GM12878 (cell line): Measurements from ENCODE around the gene LRP1B. TPM values are rescaled to one million over a fixed set of nuclear protein-coding genes. Genes with fewer than 3 reads are reported as not detected.
A peak's percentile ranks its signal among the peaks of the same experiment; 100 is the strongest.

Experiments
- ATAC-seq: fragments of 200-7000 bp; cut with Tn5 transposase; 3 replicates; pipeline ENCODE4 v1.9.1; 2020; ENCODE audit warnings: mild to moderate bottlenecking, moderate library complexity
- BruUV-seq: library from RNA; stranded (reverse); fragments of 400-500 nt; replicated peaks from 2 replicates; lab custom pipeline; 2021; lab: Mats Ljungman, UMichigan
- CTCF ChIA-PET: fragments of 300-600 bp; sonication (Branson Sonifier 250); formaldehyde crosslinking; extraction: SDS; loops from one replicate; lab custom pipeline; 2021; ENCODE audit warnings: inconsistent platforms; lab: Yijun Ruan, JAX
- POLR2A ChIA-PET: fragments of 350-600 bp; formaldehyde crosslinking; extraction: SDS; loops from one replicate; lab custom pipeline; 2021; ENCODE audit warnings: inconsistent platforms; lab: Charles Lee
- RAD21 ChIA-PET: fragments of 300-600 bp; sonication (Branson Sonifier 250); formaldehyde crosslinking; loops from one replicate; lab custom pipeline; 2023; ENCODE audit warnings: antibody characterized with exemption; ENCODE audit not compliant: unreplicated experiment; lab: Charles Lee
- SMC1A ChIA-PET: fragments of 300-600 bp; sonication (Branson Sonifier 250); formaldehyde crosslinking; loops from one replicate; lab custom pipeline; 2023; ENCODE audit not compliant: unreplicated experiment, uncharacterized antibody; lab: Charles Lee
- DNase-seq: peaks from one replicate; pipeline ENCODE4 v3.0.0-alpha.2; 2011; ENCODE audit warnings: low read depth, low spot score
- FAIRE-seq: peaks from 3 replicates; lab custom pipeline; 2011; peaks lifted over from hg19 to GRCh38; lab: Jason Lieb, UNC
- H2AFZ ChIP-seq: 2 replicates; pipeline ENCODE4 v1.6.0; 2011; ENCODE audit warnings: low read depth, low read length, control low read depth; ENCODE audit not compliant: control insufficient read depth
- H3K27ac ChIP-seq: 2 replicates; pipeline ENCODE4 v1.5.1; 2011; ENCODE audit warnings: control low read depth; ENCODE audit not compliant: control insufficient read depth, insufficient read depth
- H3K27me3 ChIP-seq, 2 experiments: replicated peaks in 1 of 2; 2 replicates each; pipeline versions ENCODE4 v1.6.0 to v1.6.1; 2011; ENCODE audit warnings: low read length in 1 of 2; ENCODE audit not compliant: control insufficient read depth in 2 of 2, insufficient read depth in 2 of 2
- H3K36me3 ChIP-seq, 2 experiments: 2 replicates each; pipeline ENCODE4 v1.5.1; 2011; ENCODE audit warnings: low read length in 1 of 2; ENCODE audit not compliant: control insufficient read depth in 2 of 2, insufficient read depth in 2 of 2
- H3K4me1 ChIP-seq: 2 replicates; pipeline ENCODE4 v1.6.1; 2011; ENCODE audit warnings: mild to moderate bottlenecking, low read length, moderate library complexity, mixed read lengths; ENCODE audit not compliant: control insufficient read depth, insufficient read depth
- H3K4me2 ChIP-seq: 2 replicates; pipeline ENCODE4 v1.6.0; 2011; ENCODE audit warnings: control low read depth; ENCODE audit not compliant: control insufficient read depth, insufficient read depth
- H3K4me3 ChIP-seq: fragments of 200-600 bp; sonication (generic); 2 replicates; pipeline ENCODE4 v1.5.1; 2016
- H3K79me2 ChIP-seq: 2 replicates; pipeline ENCODE4 v1.6.0; 2011; ENCODE audit warnings: low read length; ENCODE audit not compliant: control insufficient read depth, insufficient read depth
- H3K9ac ChIP-seq: 2 replicates; pipeline ENCODE4 v1.8.0; 2011; ENCODE audit warnings: low read length, control low read depth, mixed read lengths; ENCODE audit not compliant: control insufficient read depth, insufficient read depth
- H3K9me3 ChIP-seq: replicated peaks from 3 replicates; pipeline ENCODE4 v1.5.1; 2011; ENCODE audit warnings: mild to moderate bottlenecking, low read length; ENCODE audit not compliant: control insufficient read depth, insufficient read depth
- H4K20me1 ChIP-seq: 2 replicates; pipeline ENCODE4 v1.6.0; 2011; ENCODE audit not compliant: control insufficient read depth, insufficient read depth
- ATF2 ChIP-seq: IDR thresholded peaks from 2 replicates; pipeline ENCODE4 v1.6.1; 2012; ENCODE audit warnings: low read length, inconsistent platforms
- CUX1 ChIP-seq: IDR thresholded peaks from 2 replicates; pipeline ENCODE4 v1.6.1; 2012; ENCODE audit warnings: improper control_type of control experiment, low read depth, low read length; ENCODE audit not compliant: insufficient replicate concordance
- RELB ChIP-seq: fragments of 450-650 bp; IDR thresholded peaks from 2 replicates; pipeline ENCODE4 v1.6.1; 2017; ENCODE audit warnings: low read depth, mild to moderate bottlenecking, moderate library complexity
- RUNX3 ChIP-seq: IDR thresholded peaks from 2 replicates; pipeline ENCODE4 v1.6.1; 2012; ENCODE audit warnings: low read length, inconsistent platforms
- ZNF384 ChIP-seq: IDR thresholded peaks from 2 replicates; pipeline ENCODE4 v1.6.1; 2012; ENCODE audit warnings: low read depth, mild to moderate bottlenecking, low read length, improper control_type of control experiment, borderline replicate concordance
- WGBS: methylation state at CpG from one replicate; pipeline ENCODE4 v1.1.6; 2016; ENCODE audit warnings: low lambda C conversion rate; ENCODE audit not compliant: insufficient replicate concordance, insufficient coverage; ENCODE audit errors: missing lambda C conversion rate; 5-methylcytosine and 5-hydroxymethylcytosine counted together
- in situ Hi-C: fragments of 300-500 bp; cut with MboI; formaldehyde crosslinking; loops from 9 replicates; pipeline ENCODE4 v1.14.3; 2018; ENCODE audit warnings: mixed read lengths
- intact Hi-C: fragments of 100-400 bp; cut with micrococcal nuclease; formaldehyde crosslinking; loops from one replicate; pipeline ENCODE4 v1.14.2; 2022; ENCODE audit not compliant: unreplicated experiment
- polyA plus RNA-seq, 11 experiments: library from polyadenylated mRNA; depleted of rRNA in 4 of 11; unstranded in 6 of 11; stranded (reverse) in 5 of 11; fragments of >200 nt; fragmentation: Nextera tagmentation in 4 of 11; fragmentation: Illumina TruSeq in 1 of 11; extraction: Ambion mirVana in 4 of 11; extraction: Trizol in 1 of 11; gene quantifications; 1 replicate in 1 of 11; 2 replicates in 10 of 11; pipeline versions ENCODE4 v1.2.1 to v1.2.3, GENCODE V29; 2011 to 2016; ENCODE audit warnings: inconsistent platforms in 2 of 11, missing spikeins in 2 of 11, low read depth in 1 of 11
- total RNA-seq, 4 experiments: library from RNA; depleted of rRNA in 3 of 4; stranded (reverse); fragments of >200 nt in 3 of 4; fragmentation: Illumina TruSeq in 1 of 4; extraction: Trizol in 1 of 4; gene quantifications; 2 replicates each; pipeline versions ENCODE4 v1.2.1 to v1.2.3, GENCODE V29; 2013 to 2021

Gene LRP1B
- total and polyA plus RNA-seq, 10 of the 15 experiments (the other 5 are each of a cell fraction or from before 2014, with no cell fraction given): under 0.01 to 0.06 (median 0.03) TPM; not detected in 5

- TF ChIP-seq CUX1: no peak
Observed at GRCh38 chr2:141534666-141535362, 596.0 kb downstream of the LRP1B start (continued).

- Histone ChIP-seq H3K36me3 (no peaks in the 10 kb centered on the region), H3K79me2 (no peaks in the 10 kb centered on the region), H3K27ac (no peak overlapping the region), H4K20me1 (no peaks in the 10 kb centered on the region), H3K9ac (no peak overlapping the region), H3K9me3 (no peaks in the 10 kb centered on the region), H2AFZ (no peak overlapping the region), H3K4me3 (no peak overlapping the region), H3K4me1 (peaks cover 3% of the 10 kb centered on the region; the same call in 1 of the 2 replicates), H3K27me3 (no peaks in the 10 kb centered on the region), H3K4me2 (no peak overlapping the region)
- WGBS: 87% methylated on average over 1 of the region's 1 CpG
- intact Hi-C loops (no loop called here), in situ Hi-C loops (no loop called here)
- BruUV-seq: no TSS peak
- SMC1A ChIA-PET: interaction anchor here (1.7 kb wide), 1 partner anchor 12 kb away, joined by 4 read pairs; no protein-coding TSS in a partner anchor
- no peak for ATAC-seq
- RAD21 ChIA-PET: no interaction called here
- CTCF ChIA-PET: interaction anchor here (2.8 kb wide), 1 partner anchor 13 kb away, joined by 8 read pairs; no protein-coding TSS in a partner anchor
- FAIRE-seq: no peak
- no peak for DNase-seq
- POLR2A ChIA-PET: no interaction called here
- no peak for TF ChIP-seq RELB
- TF ChIP-seq ATF2: 0 out of 2 replicates have a peak, but pooled peaks have one; percentile 47
- no peak for TF ChIP-seq CUX1
- peak; percentile 90 for TF ChIP-seq RUNX3
- no peak for TF ChIP-seq ZNF384
Observed at GRCh38 chr2:141529659-141530058, 601.2 kb downstream of the LRP1B start.
